ENCODE data around the gene KRIT1.
A peak's percentile ranks its signal among the peaks of the same experiment; 100 is the strongest.

The KRIT1 gene

GRCh38 chr7:92245487-92246359, at the start of gene KRIT1, which contains the start of gene ANKIB1:
Gene KRIT1 (minus strand): TSS chr7:92245914. CDS start chr7:92242135, 3,779 bp downstream.
Gene ANKIB1 (plus strand): TSS chr7:92245974. CDS start chr7:92294979, 49,005 bp downstream.
- H3K36me3 ChIP-seq (ENCODE audit: control insufficient read depth in 1 of 2, insufficient read depth in 2 of 2, low read length in 2 of 2): peaks cover 5 to 6% of the 10 kb centered on the region in 2 donors
- no peaks in the 10 kb centered on the region for H3K27me3 ChIP-seq (ENCODE audit: low read depth, low read length)
- peaks cover 15 to 30% of the 10 kb centered on the region in 2 donors for H3K4me1 ChIP-seq (ENCODE audit: control insufficient read depth in 1 of 2, insufficient read depth in 2 of 2, low read length in 2 of 2)
- H3K27ac ChIP-seq (ENCODE audit: low read length): peak within 1 kb of the TSS; percentile 96
- H3K4me3 ChIP-seq (ENCODE audit: low read depth in 1 of 2, low read length in 2 of 2): peak within 1 kb of the TSS; percentile 95 to 98
- no peaks in the 10 kb centered on the region for H3K9me3 ChIP-seq (ENCODE audit: control insufficient read depth in 1 of 2, low read length in 2 of 2)

- no peaks in the 10 kb centered on the region for H3K27me3 ChIP-seq (ENCODE audit: low read depth, low read length)
- H3K36me3 ChIP-seq (ENCODE audit: control insufficient read depth in 1 of 2, insufficient read depth in 2 of 2, low read length in 2 of 2): no peaks in the 10 kb centered on the region
- peaks cover 9 to 11% of the 10 kb centered on the region in 2 donors for H3K4me1 ChIP-seq (ENCODE audit: control insufficient read depth in 1 of 2, insufficient read depth in 2 of 2, low read length in 2 of 2)
- no peaks in the 10 kb centered on the region for H3K9me3 ChIP-seq (ENCODE audit: control insufficient read depth in 1 of 2, low read length in 2 of 2)
- no peak overlapping the region for H3K27ac ChIP-seq (ENCODE audit: low read length)
- H3K4me3 ChIP-seq (ENCODE audit: low read depth in 1 of 2, low read length in 2 of 2): no peak overlapping the region
Measured at GRCh38 chr7:92295391-92295790, 49.7 kb upstream of the KRIT1 start.

- H3K27me3 ChIP-seq (ENCODE audit: low read depth, low read length): no peaks in the 10 kb centered on the region
- H3K27ac ChIP-seq (ENCODE audit: low read length): peak overlapping the region; percentile 15
- H3K9me3 ChIP-seq (ENCODE audit: control insufficient read depth in 1 of 2, low read length in 2 of 2): no peaks in the 10 kb centered on the region
- H3K4me1 ChIP-seq (ENCODE audit: control insufficient read depth in 1 of 2, insufficient read depth in 2 of 2, low read length in 2 of 2): peaks cover 9 to 11% of the 10 kb centered on the region in 2 donors
- H3K36me3 ChIP-seq (ENCODE audit: control insufficient read depth in 1 of 2, insufficient read depth in 2 of 2, low read length in 2 of 2): no peaks in the 10 kb centered on the region
- H3K4me3 ChIP-seq (ENCODE audit: low read depth in 1 of 2, low read length in 2 of 2): peak overlapping the region; percentile 35 to 52
Measured at GRCh38 chr7:92293896-92294590, 48.3 kb upstream of the KRIT1 start.

- H3K36me3 ChIP-seq (ENCODE audit: control insufficient read depth in 1 of 2, insufficient read depth in 2 of 2, low read length in 2 of 2): no peaks in the 10 kb centered on the region
- H3K4me3 ChIP-seq (ENCODE audit: low read depth in 1 of 2, low read length in 2 of 2): peak overlapping the region in 1 of 2 donors; percentile 52
- peaks cover 0 to 3% of the 10 kb centered on the region in 2 donors for H3K9me3 ChIP-seq (ENCODE audit: control insufficient read depth in 1 of 2, low read length in 2 of 2)
- H3K27me3 ChIP-seq (ENCODE audit: low read depth, low read length): no peaks in the 10 kb centered on the region
- H3K4me1 ChIP-seq (ENCODE audit: control insufficient read depth in 1 of 2, insufficient read depth in 2 of 2, low read length in 2 of 2): peaks cover 9 to 11% of the 10 kb centered on the region in 2 donors
- no peak overlapping the region for H3K27ac ChIP-seq (ENCODE audit: low read length)
Measured at GRCh38 chr7:92292981-92293380, 47.3 kb upstream of the KRIT1 start.

GRCh38 chr7:92289321-92289720, 43.6 kb upstream of the KRIT1 start:
- Histone ChIP-seq H3K9me3 (ENCODE audit: control insufficient read depth in 1 of 2, low read length in 2 of 2) (peaks cover 0 to 3% of the 10 kb centered on the region in 2 donors), H3K4me1 (ENCODE audit: control insufficient read depth in 1 of 2, insufficient read depth in 2 of 2, low read length in 2 of 2) (peaks cover 8 to 9% of the 10 kb centered on the region in 2 donors), H3K4me3 (ENCODE audit: low read depth in 1 of 2, low read length in 2 of 2) (no peak overlapping the region), H3K27ac (ENCODE audit: low read length) (no peak overlapping the region), H3K27me3 (ENCODE audit: low read depth, low read length) (no peaks in the 10 kb centered on the region), H3K36me3 (ENCODE audit: control insufficient read depth in 1 of 2, insufficient read depth in 2 of 2, low read length in 2 of 2) (no peaks in the 10 kb centered on the region)

- Histone ChIP-seq H3K4me3 (ENCODE audit: low read depth in 1 of 2, low read length in 2 of 2) (no peak overlapping the region), H3K27ac (ENCODE audit: low read length) (no peak overlapping the region), H3K9me3 (ENCODE audit: control insufficient read depth in 1 of 2, low read length in 2 of 2) (no peaks in the 10 kb centered on the region), H3K36me3 (ENCODE audit: control insufficient read depth in 1 of 2, insufficient read depth in 2 of 2, low read length in 2 of 2) (peaks cover 0 to 6% of the 10 kb centered on the region in 2 donors), H3K27me3 (ENCODE audit: low read depth, low read length) (no peaks in the 10 kb centered on the region), H3K4me1 (ENCODE audit: control insufficient read depth in 1 of 2, insufficient read depth in 2 of 2, low read length in 2 of 2) (peaks cover 0 to 11% of the 10 kb centered on the region in 2 donors)
Measured at GRCh38 chr7:92282930-92283329, 37.2 kb upstream of the KRIT1 start.

- H3K36me3 ChIP-seq (ENCODE audit: control insufficient read depth in 1 of 2, insufficient read depth in 2 of 2, low read length in 2 of 2): peaks cover 0 to 6% of the 10 kb centered on the region in 2 donors
Measured at GRCh38 chr7:92282221-92282814, 36.6 kb upstream of the KRIT1 start.

GRCh38 chr7:92281031-92281430, 35.3 kb upstream of the KRIT1 start:
- H3K27ac ChIP-seq (ENCODE audit: low read length): no peak overlapping the region
- H3K9me3 ChIP-seq (ENCODE audit: control insufficient read depth in 1 of 2, low read length in 2 of 2): no peaks in the 10 kb centered on the region
- peaks cover 0 to 11% of the 10 kb centered on the region in 2 donors for H3K4me1 ChIP-seq (ENCODE audit: control insufficient read depth in 1 of 2, insufficient read depth in 2 of 2, low read length in 2 of 2)
- H3K27me3 ChIP-seq (ENCODE audit: low read depth, low read length): no peaks in the 10 kb centered on the region
- H3K4me3 ChIP-seq (ENCODE audit: low read depth in 1 of 2, low read length in 2 of 2): no peak overlapping the region
- peaks cover 0 to 6% of the 10 kb centered on the region in 2 donors for H3K36me3 ChIP-seq (ENCODE audit: control insufficient read depth in 1 of 2, insufficient read depth in 2 of 2, low read length in 2 of 2)

More at GRCh38 chr7:92282221-92282814, 36.6 kb upstream of the KRIT1 start:
- Histone ChIP-seq H3K4me3 (ENCODE audit: low read depth in 1 of 2, low read length in 2 of 2) (no peak overlapping the region), H3K27ac (ENCODE audit: low read length) (no peak overlapping the region), H3K27me3 (ENCODE audit: low read depth, low read length) (no peaks in the 10 kb centered on the region), H3K9me3 (ENCODE audit: control insufficient read depth in 1 of 2, low read length in 2 of 2) (no peaks in the 10 kb centered on the region), H3K4me1 (ENCODE audit: control insufficient read depth in 1 of 2, insufficient read depth in 2 of 2, low read length in 2 of 2) (peaks cover 0 to 11% of the 10 kb centered on the region in 2 donors)

GRCh38 chr7:92279396-92280031, 33.8 kb upstream of the KRIT1 start:
- H3K9me3 ChIP-seq (ENCODE audit: control insufficient read depth in 1 of 2, low read length in 2 of 2): no peaks in the 10 kb centered on the region
- H3K27me3 ChIP-seq (ENCODE audit: low read depth, low read length): no peaks in the 10 kb centered on the region
- H3K4me3 ChIP-seq (ENCODE audit: low read depth in 1 of 2, low read length in 2 of 2): no peak overlapping the region
- no peak overlapping the region for H3K27ac ChIP-seq (ENCODE audit: low read length)
- peaks cover 0 to 6% of the 10 kb centered on the region in 2 donors for H3K36me3 ChIP-seq (ENCODE audit: control insufficient read depth in 1 of 2, insufficient read depth in 2 of 2, low read length in 2 of 2)
- peaks cover 0 to 11% of the 10 kb centered on the region in 2 donors for H3K4me1 ChIP-seq (ENCODE audit: control insufficient read depth in 1 of 2, insufficient read depth in 2 of 2, low read length in 2 of 2)

- peaks cover 0 to 6% of the 10 kb centered on the region in 2 donors for H3K36me3 ChIP-seq (ENCODE audit: control insufficient read depth in 1 of 2, insufficient read depth in 2 of 2, low read length in 2 of 2)
Measured at GRCh38 chr7:92276460-92276864, 30.7 kb upstream of the KRIT1 start.

More at GRCh38 chr7:92276460-92276864, 30.7 kb upstream of the KRIT1 start:
- Histone ChIP-seq H3K27me3 (ENCODE audit: low read depth, low read length) (no peaks in the 10 kb centered on the region), H3K4me1 (ENCODE audit: control insufficient read depth in 1 of 2, insufficient read depth in 2 of 2, low read length in 2 of 2) (no peaks in the 10 kb centered on the region), H3K27ac (ENCODE audit: low read length) (no peak overlapping the region), H3K9me3 (ENCODE audit: control insufficient read depth in 1 of 2, low read length in 2 of 2) (no peaks in the 10 kb centered on the region), H3K4me3 (ENCODE audit: low read depth in 1 of 2, low read length in 2 of 2) (no peak overlapping the region)

Measured in muscle layer of duodenum (tissue), 2 donors.